ENCODE measurements around the gene ACTR3C. TPM values are rescaled to one million over a fixed set of nuclear protein-coding genes. Genes with fewer than 3 reads are reported as not detected.
"Not testable (repeated sequence)": the region's sequence is repeated elsewhere in the genome, so short reads cannot be mapped to it uniquely, and the experiment has no call there.

ACTR3C gene
- total RNA-seq, 1 donor from 2014 or later: 7.9 TPM

- H3K4me3 Mint-ChIP-seq (ENCODE audit: low read depth); H3K27ac Mint-ChIP-seq; intact Hi-C loops (cut with micrococcal nuclease): not testable (repeated sequence)
Measured at GRCh38 chr7:150270101-150270824, 53.1 kb downstream of the ACTR3C start.

GRCh38 chr7:150268798-150269197 lies 54.5 kb downstream of the ACTR3C start:
- H3K27ac Mint-ChIP-seq; H3K27me3 Mint-ChIP-seq (ENCODE audit: low read depth); H3K4me3 Mint-ChIP-seq (ENCODE audit: low read depth); DNase-seq (ENCODE audit: low spot score); H3K36me3 Mint-ChIP-seq (ENCODE audit: low read depth); H3K9me3 Mint-ChIP-seq; H3K4me1 Mint-ChIP-seq (ENCODE audit: low read depth); intact Hi-C loops (cut with micrococcal nuclease): not testable (repeated sequence)

More at GRCh38 chr7:150270101-150270824, 53.1 kb downstream of the ACTR3C start:
- DNase-seq (ENCODE audit: low spot score); H3K9me3 Mint-ChIP-seq; H3K36me3 Mint-ChIP-seq (ENCODE audit: low read depth); H3K27me3 Mint-ChIP-seq (ENCODE audit: low read depth); H3K4me1 Mint-ChIP-seq (ENCODE audit: low read depth): not testable (repeated sequence)

GRCh38 chr7:150268287-150268686 lies 55.1 kb downstream of the ACTR3C start:
- H3K27me3 Mint-ChIP-seq (ENCODE audit: low read depth); H3K27ac Mint-ChIP-seq; DNase-seq (ENCODE audit: low spot score); H3K36me3 Mint-ChIP-seq (ENCODE audit: low read depth); H3K9me3 Mint-ChIP-seq; H3K4me1 Mint-ChIP-seq (ENCODE audit: low read depth); intact Hi-C loops (cut with micrococcal nuclease); H3K4me3 Mint-ChIP-seq (ENCODE audit: low read depth): not testable (repeated sequence)

GRCh38 chr7:150266953-150267665 lies 56.2 kb downstream of the ACTR3C start:
- H3K4me1 Mint-ChIP-seq (ENCODE audit: low read depth); H3K36me3 Mint-ChIP-seq (ENCODE audit: low read depth); intact Hi-C loops (cut with micrococcal nuclease); H3K27ac Mint-ChIP-seq; H3K27me3 Mint-ChIP-seq (ENCODE audit: low read depth); H3K9me3 Mint-ChIP-seq; DNase-seq (ENCODE audit: low spot score); H3K4me3 Mint-ChIP-seq (ENCODE audit: low read depth): not testable (repeated sequence)

GRCh38 chr7:150262656-150263055 lies 60.7 kb downstream of the ACTR3C start:
- H3K27ac Mint-ChIP-seq; H3K27me3 Mint-ChIP-seq (ENCODE audit: low read depth); H3K36me3 Mint-ChIP-seq (ENCODE audit: low read depth); intact Hi-C loops (cut with micrococcal nuclease); H3K4me1 Mint-ChIP-seq (ENCODE audit: low read depth); DNase-seq (ENCODE audit: low spot score); H3K4me3 Mint-ChIP-seq (ENCODE audit: low read depth); H3K9me3 Mint-ChIP-seq: not testable (repeated sequence)

- H3K9me3 Mint-ChIP-seq; H3K27me3 Mint-ChIP-seq (ENCODE audit: low read depth); H3K4me1 Mint-ChIP-seq (ENCODE audit: low read depth); H3K4me3 Mint-ChIP-seq (ENCODE audit: low read depth); intact Hi-C loops (cut with micrococcal nuclease); DNase-seq (ENCODE audit: low spot score); H3K27ac Mint-ChIP-seq; H3K36me3 Mint-ChIP-seq (ENCODE audit: low read depth): not testable (repeated sequence)
Measured at GRCh38 chr7:150247745-150248144, 75.6 kb downstream of the ACTR3C start.

- H3K9me3 Mint-ChIP-seq; H3K4me3 Mint-ChIP-seq (ENCODE audit: low read depth); DNase-seq (ENCODE audit: low spot score); H3K4me1 Mint-ChIP-seq (ENCODE audit: low read depth); intact Hi-C loops (cut with micrococcal nuclease); H3K27ac Mint-ChIP-seq; H3K36me3 Mint-ChIP-seq (ENCODE audit: low read depth); H3K27me3 Mint-ChIP-seq (ENCODE audit: low read depth): not testable (repeated sequence)
Measured at GRCh38 chr7:150245208-150245607, 78.1 kb downstream of the ACTR3C start.

GRCh38 chr7:150242935-150243334 lies 80.4 kb downstream of the ACTR3C start:
- not testable (repeated sequence) for H3K4me1 Mint-ChIP-seq (ENCODE audit: low read depth); H3K9me3 Mint-ChIP-seq

GRCh38 chr7:150225444-150225843 lies 97.9 kb downstream of the ACTR3C start:
- H3K27ac Mint-ChIP-seq; H3K9me3 Mint-ChIP-seq; H3K36me3 Mint-ChIP-seq (ENCODE audit: low read depth); H3K4me1 Mint-ChIP-seq (ENCODE audit: low read depth); H3K4me3 Mint-ChIP-seq (ENCODE audit: low read depth); DNase-seq (ENCODE audit: low spot score); intact Hi-C loops (cut with micrococcal nuclease): not testable (repeated sequence)
- peaks cover 13% of the 10 kb centered on the region for H3K27me3 Mint-ChIP-seq (ENCODE audit: low read depth)

More at GRCh38 chr7:150242935-150243334, 80.4 kb downstream of the ACTR3C start:
- DNase-seq (ENCODE audit: low spot score); H3K27me3 Mint-ChIP-seq (ENCODE audit: low read depth); H3K36me3 Mint-ChIP-seq (ENCODE audit: low read depth); H3K4me3 Mint-ChIP-seq (ENCODE audit: low read depth); intact Hi-C loops (cut with micrococcal nuclease); H3K27ac Mint-ChIP-seq: not testable (repeated sequence)

GRCh38 chr7:150222083-150222972 lies 101.0 kb downstream of the ACTR3C start:
- H3K9me3 Mint-ChIP-seq; H3K4me1 Mint-ChIP-seq (ENCODE audit: low read depth); H3K36me3 Mint-ChIP-seq (ENCODE audit: low read depth); DNase-seq (ENCODE audit: low spot score); H3K4me3 Mint-ChIP-seq (ENCODE audit: low read depth); H3K27ac Mint-ChIP-seq; intact Hi-C loops (cut with micrococcal nuclease): not testable (repeated sequence)
- peaks cover 16% of the 10 kb centered on the region for H3K27me3 Mint-ChIP-seq (ENCODE audit: low read depth)

GRCh38 chr7:150220673-150221181 lies 102.6 kb downstream of the ACTR3C start:
- H3K9me3 Mint-ChIP-seq; DNase-seq (ENCODE audit: low spot score); H3K36me3 Mint-ChIP-seq (ENCODE audit: low read depth); H3K4me1 Mint-ChIP-seq (ENCODE audit: low read depth); H3K27ac Mint-ChIP-seq; H3K4me3 Mint-ChIP-seq (ENCODE audit: low read depth); intact Hi-C loops (cut with micrococcal nuclease): not testable (repeated sequence)
- peaks cover 16% of the 10 kb centered on the region for H3K27me3 Mint-ChIP-seq (ENCODE audit: low read depth)

- H3K9me3 Mint-ChIP-seq; DNase-seq (ENCODE audit: low spot score); intact Hi-C loops (cut with micrococcal nuclease); H3K36me3 Mint-ChIP-seq (ENCODE audit: low read depth); H3K4me1 Mint-ChIP-seq (ENCODE audit: low read depth); H3K27ac Mint-ChIP-seq; H3K4me3 Mint-ChIP-seq (ENCODE audit: low read depth): not testable (repeated sequence)
- peaks cover 16% of the 10 kb centered on the region for H3K27me3 Mint-ChIP-seq (ENCODE audit: low read depth)
Measured at GRCh38 chr7:150219941-150220658, 103.2 kb downstream of the ACTR3C start.
